ENCODE measurements around the gene DOC2A.

The DOC2A gene

GRCh38 chr16:30005341-30006094 lies 5.3 kb downstream of the DOC2A start:
- DNase-seq = peak; percentile 46

GRCh38 chr16:30004811-30005242 lies 6.0 kb downstream of the DOC2A start:
- DNase-seq = no peak

DNA sequence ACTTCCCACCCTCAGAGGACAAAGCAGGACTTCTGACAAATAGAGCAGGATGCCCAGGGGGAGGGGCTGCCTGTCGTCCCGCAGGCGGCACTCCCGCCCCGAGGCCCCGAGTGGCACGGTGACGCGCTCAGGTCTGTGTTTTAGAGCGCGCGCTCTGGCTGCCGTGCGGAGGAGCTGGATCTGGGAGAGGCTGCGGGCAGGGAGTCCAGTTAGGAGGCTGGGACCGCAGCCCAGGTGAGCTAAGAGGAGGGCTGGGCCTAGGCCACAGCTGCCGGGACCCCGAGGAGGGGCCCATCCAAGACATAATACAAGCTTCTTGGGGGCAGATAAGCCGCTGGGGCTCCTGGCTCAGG lies 6.4 kb downstream of the DOC2A start:
- no peak for DNase-seq

DNA sequence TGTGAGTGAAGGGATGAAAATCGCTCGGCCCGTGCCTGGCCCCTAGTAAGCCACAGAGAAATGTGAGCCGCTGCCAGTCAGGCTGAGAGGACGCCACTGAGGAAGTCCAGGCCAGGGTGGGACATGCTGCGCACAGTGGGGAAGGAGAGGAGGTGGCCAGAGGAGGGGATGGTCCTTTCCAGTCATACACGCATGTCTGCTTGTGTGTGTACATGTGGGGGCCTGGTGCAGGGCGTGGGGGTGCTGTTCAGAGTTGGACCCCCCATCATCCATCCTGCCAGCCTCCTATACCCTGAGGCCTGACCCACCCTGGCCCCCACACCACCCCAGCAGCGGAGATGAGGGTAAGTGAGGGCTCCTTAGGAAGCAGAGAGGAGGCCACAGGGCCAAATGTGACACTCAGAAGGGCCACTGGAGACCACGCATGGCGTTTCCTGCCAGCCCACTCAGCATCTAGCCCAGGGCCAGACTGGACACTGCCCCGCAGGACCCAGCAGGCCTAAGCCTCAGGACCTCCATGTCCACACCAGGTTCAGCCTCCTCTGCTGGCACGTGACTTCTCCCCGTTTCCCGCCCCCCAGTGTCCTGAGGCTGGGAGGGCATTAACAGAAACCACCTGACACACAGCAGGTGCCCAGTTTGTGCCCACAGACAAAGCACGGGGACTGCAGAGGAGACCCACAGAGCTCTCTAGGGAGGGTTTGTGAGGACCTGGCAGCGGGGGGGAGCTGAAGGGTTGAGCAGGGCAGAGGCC lies 7.0 kb downstream of the DOC2A start:
- DNase-seq = no peak

- DNase-seq = no peak
These were observed 8.0 kb downstream of the DOC2A start for GRCh38 chr16:30002614-30003346.

DNA sequence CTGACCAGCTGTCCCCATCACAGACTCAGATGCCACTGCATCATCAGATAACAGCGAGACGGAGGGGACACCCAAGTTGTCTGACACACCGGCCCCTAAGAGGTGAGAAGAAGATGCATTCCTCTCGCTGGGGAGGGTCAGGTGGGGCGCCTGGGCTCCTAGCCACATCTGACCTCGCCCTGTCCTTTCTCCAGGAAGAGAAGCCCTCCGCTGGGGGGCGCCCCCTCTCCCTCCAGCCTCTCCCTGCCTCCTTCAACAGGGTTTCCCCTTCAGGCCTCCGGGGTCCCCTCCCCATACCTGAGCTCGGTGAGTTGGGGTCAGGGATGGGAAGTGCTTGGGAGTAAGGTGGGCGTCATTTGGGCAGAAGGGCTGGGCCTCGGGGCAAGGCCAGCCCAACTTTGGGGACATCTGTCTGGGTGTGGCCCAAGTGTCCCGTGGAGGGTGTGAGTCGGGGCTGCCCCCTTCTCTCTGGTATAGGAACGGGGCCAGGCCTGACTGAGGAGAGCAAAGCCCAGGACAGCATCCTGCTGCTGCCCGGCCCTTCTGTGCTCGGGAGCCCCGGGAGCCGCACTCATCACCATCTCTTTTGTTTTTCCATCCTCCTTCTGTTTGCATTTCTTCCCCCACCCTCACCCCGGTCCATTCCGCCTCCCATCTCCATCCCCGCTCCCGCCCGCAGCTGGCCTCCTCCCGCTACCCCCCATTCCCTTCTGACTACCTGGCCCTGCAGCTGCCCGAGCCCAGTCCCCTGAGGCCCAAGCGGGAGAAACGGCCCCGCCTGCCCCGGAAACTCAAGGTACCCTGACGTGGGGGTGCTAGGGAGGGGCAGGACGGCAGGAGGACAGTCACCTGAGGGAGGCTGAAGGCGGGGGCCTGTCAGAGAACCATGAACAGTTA lies 9.8 kb downstream of the DOC2A start:
- no peak for DNase-seq

DNA sequence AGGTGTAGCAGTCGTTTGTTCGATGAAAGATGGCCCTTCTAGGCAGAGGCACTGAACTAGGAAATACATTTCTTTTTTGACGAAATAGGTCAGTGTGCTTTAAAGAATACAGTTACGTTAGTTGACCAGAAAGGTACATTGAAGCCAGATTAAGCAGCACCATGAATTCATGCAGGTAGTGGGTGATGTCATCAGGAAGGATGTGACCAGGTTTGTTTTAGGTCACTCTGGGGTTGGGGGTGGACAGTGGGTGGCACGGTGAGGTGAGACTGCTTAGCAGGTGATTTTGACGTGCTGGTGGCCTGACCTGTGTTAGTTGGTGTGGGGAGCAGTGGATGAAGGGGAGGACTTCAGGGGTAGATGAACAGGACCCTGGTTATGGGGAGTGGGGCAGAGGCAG lies 11.2 kb downstream of the DOC2A start:
- DNase-seq = no peak

GRCh38 chr16:29996766-29997250 lies 14.0 kb downstream of the DOC2A start:
- no peak for DNase-seq

GRCh38 chr16:29995911-29996765 lies 14.7 kb downstream of the DOC2A start, which contains the start of gene INO80E:
TSS of gene INO80E (plus strand) at chr16:29996241. CDS start at chr16:29996311, 70 bp downstream.
- DNase-seq = peak; percentile 96

GRCh38 chr16:29995324-29995910 lies 15.4 kb downstream of the DOC2A start, which contains the start of gene HIRIP3:
TSS of gene HIRIP3 (minus strand) at chr16:29995617. CDS start at chr16:29995605, 12 bp downstream.
- DNase-seq = peak; percentile 80

GRCh38 chr16:29994600-29995323 lies 16.1 kb downstream of the DOC2A start:
- DNase-seq = peak; percentile 75

DNA sequence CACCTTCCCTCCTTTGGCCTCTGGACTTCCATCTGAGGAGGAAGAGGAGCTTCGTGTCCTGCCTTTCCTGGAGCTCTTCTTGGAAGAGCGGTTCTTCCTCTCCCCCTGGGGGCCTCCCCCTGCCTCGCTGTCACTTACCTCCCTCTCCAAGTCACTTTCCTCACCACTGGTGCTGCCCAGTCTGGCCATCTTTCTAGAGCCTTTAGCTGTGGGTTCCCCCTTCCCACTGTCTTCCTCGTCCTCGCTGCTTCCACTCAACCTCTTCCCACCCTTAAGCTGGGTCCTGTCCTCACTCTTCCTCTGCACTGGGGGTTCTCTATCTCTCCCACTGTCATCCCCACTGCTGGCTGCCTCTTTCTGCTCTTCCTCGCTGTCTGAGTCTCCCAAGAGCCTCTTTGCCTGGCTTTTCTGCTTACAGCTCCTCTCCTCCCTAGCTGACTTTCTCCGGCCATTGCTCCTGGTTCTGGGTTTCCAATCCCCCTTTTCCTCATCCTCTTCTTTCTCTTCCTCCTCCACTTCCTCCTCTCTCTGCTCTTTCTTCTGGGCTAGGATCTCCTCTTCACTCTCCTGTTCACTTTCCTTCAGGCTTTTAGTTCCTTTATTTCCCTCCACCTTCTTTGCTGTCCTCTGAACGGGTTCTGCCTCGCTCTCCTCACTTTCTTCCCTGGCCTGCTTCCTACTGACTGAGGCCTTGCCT lies 16.8 kb downstream of the DOC2A start:
- DNase-seq = no peak

DNA sequence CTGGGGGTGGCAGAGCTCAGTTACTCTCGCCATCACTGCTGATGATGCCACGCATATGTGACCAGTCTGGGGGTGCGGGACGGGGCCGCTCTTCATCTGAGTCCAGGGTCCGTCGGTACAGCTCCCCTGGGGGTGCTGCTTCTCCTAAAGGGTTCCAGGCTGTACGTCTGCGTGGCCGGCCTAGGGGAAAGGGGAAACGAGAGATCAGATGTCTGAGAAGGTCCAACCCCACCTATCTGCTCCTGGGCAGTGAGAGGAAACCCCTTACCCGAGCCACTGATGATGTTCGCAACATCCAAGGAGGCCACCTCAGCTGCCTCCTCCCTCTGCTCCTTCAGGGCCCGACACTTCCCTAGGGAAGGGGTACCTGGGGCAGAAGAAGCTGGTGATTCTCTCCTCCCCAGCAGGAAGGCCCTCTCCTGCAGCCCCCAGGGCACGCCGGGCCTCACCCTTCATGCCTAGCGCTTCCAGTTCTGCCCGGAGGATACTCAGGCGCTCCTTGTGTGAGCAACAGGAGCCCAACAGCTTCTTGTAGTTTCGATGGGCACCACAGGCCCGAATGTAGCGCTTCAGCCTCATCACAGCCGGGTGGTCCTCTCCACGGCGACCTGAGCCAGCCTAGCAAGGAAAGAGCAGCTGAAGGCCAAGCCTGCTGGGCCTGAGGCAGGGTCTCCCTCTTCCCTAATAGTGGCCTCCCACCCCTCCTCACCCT lies 17.5 kb downstream of the DOC2A start:
- DNase-seq = no peak

- DNase-seq = no peak
These were observed 18.4 kb downstream of the DOC2A start for GRCh38 chr16:29992344-29992967.

GRCh38 chr16:29991571-29991904 lies 19.3 kb downstream of the DOC2A start:
- no peak for DNase-seq

- DNase-seq = no peak
These were observed 19.8 kb downstream of the DOC2A start for GRCh38 chr16:29990883-29991570.

GRCh38 chr16:29990034-29990433 lies 20.8 kb downstream of the DOC2A start:
- DNase-seq = no peak
